EL (cell line): ENCODE data around the gene PHLPP1.

ENCODE experiments used
- DNase-seq: peaks from one replicate; pipeline ENCODE4 v3.0.0-alpha.2; 2016

The PHLPP1 gene

GRCh38 chr18:62952807-62953206 is 237.5 kb downstream of the PHLPP1 start:
- no peak for DNase-seq

GRCh38 chr18:62953663-62954062 is 238.3 kb downstream of the PHLPP1 start:
- no peak for DNase-seq

GRCh38 chr18:62954366-62954765 is 239.0 kb downstream of the PHLPP1 start:
- DNase-seq: no peak

GRCh38 chr18:62957885-62958472 is 242.6 kb downstream of the PHLPP1 start:
- DNase-seq: peak; percentile 41

- DNase-seq: peak; percentile 34
These were observed 244.1 kb downstream of the PHLPP1 start for GRCh38 chr18:62959481-62959880.

- no peak for DNase-seq
These were observed 248.2 kb downstream of the PHLPP1 start for GRCh38 chr18:62963507-62963906.

GRCh38 chr18:62964432-62964831 is 249.1 kb downstream of the PHLPP1 start:
- no peak for DNase-seq

- no peak for DNase-seq
These were observed 251.7 kb downstream of the PHLPP1 start for GRCh38 chr18:62967089-62967488.

- DNase-seq: no peak
These were observed 258.3 kb downstream of the PHLPP1 start for GRCh38 chr18:62973689-62974088.

- DNase-seq: no peak
These were observed 259.0 kb downstream of the PHLPP1 start for GRCh38 chr18:62974388-62974787.

- DNase-seq: no peak
These were observed 259.8 kb downstream of the PHLPP1 start for GRCh38 chr18:62974928-62975675.

- no peak for DNase-seq
These were observed 260.4 kb downstream of the PHLPP1 start for GRCh38 chr18:62975785-62976184.

- DNase-seq: no peak
These were observed 260.9 kb downstream of the PHLPP1 start for GRCh38 chr18:62976227-62976626.

GRCh38 chr18:62977512-62977911 is 262.2 kb downstream of the PHLPP1 start:
- no peak for DNase-seq

- DNase-seq: no peak
These were observed 263.1 kb downstream of the PHLPP1 start for GRCh38 chr18:62978251-62979049.

GRCh38 chr18:62979176-62979575 is 263.8 kb downstream of the PHLPP1 start:
- DNase-seq: peak; percentile 78

- DNase-seq: no peak
These were observed 264.6 kb downstream of the PHLPP1 start for GRCh38 chr18:62979900-62980299.

- DNase-seq: no peak
These were observed 266.2 kb downstream of the PHLPP1 start for GRCh38 chr18:62981566-62981965.

- DNase-seq: peak; percentile 60
These were observed 267.4 kb downstream of the PHLPP1 start for GRCh38 chr18:62982600-62983251.

GRCh38 chr18:62984656-62985315 is 269.4 kb downstream of the PHLPP1 start:
- DNase-seq: no peak

- no peak for DNase-seq
These were observed 271.1 kb downstream of the PHLPP1 start for GRCh38 chr18:62986490-62986889.

GRCh38 chr18:62987055-62987830 is 271.9 kb downstream of the PHLPP1 start:
- no peak for DNase-seq
